ENCODE data around the gene CCAR1. TPM values are rescaled to one million over a fixed set of nuclear protein-coding genes. Genes with fewer than 3 reads are reported as not detected.
"Not testable (repeated sequence)": the region's sequence is repeated elsewhere in the genome, so short reads cannot be mapped to it uniquely, and the experiment has no call there.

CCAR1 gene
- total RNA-seq, 2 donors from 2014 or later = 89.5 to 108 TPM

GRCh38 chr10:68759223-68759863, 38.3 kb downstream of the CCAR1 start:
- no peak overlapping the region for H3K27ac ChIP-seq (ENCODE audit: low read depth, low read length)
- H3K4me3 Mint-ChIP-seq = no peak overlapping the region
- no peak overlapping the region for H3K9ac ChIP-seq (ENCODE audit: extremely low read depth, low read length, poor library complexity, severe bottlenecking)
- no peaks in the 10 kb centered on the region for H3K27me3 Mint-ChIP-seq (ENCODE audit: insufficient read depth)
- H3K4me3 ChIP-seq (ENCODE audit: low read length) = no peak overlapping the region
- DNase-seq = no peak
- no peaks in the 10 kb centered on the region for H3K9me3 ChIP-seq (ENCODE audit: control insufficient read depth, low read length)
- no peak overlapping the region for H3K27ac Mint-ChIP-seq
- 90 to 97% methylated on average over 4 to 5 of the region's 6 CpGs for WGBS, 2 experiments (ENCODE audit: insufficient coverage in 1 of 2, insufficient read length in 1 of 2)
- peaks cover 82% of the 10 kb centered on the region for H3K36me3 ChIP-seq (ENCODE audit: control insufficient read depth, insufficient read depth, low read length)
- H3K36me3 Mint-ChIP-seq (ENCODE audit: low read depth) = peaks cover 72% of the 10 kb centered on the region
- H3K9me3 Mint-ChIP-seq = no peaks in the 10 kb centered on the region
- no peaks in the 10 kb centered on the region for H3K4me1 ChIP-seq (ENCODE audit: control insufficient read depth, insufficient read depth, low read length)
- no peak for TF ChIP-seq CTCF (conservative IDR thresholded peaks at IDR 0.05)
- no peaks in the 10 kb centered on the region for H3K27me3 ChIP-seq (ENCODE audit: control insufficient read depth, insufficient read depth, low read length, poor library complexity, severe bottlenecking)
- no peaks in the 10 kb centered on the region for H3K4me1 Mint-ChIP-seq

- no peaks in the 10 kb centered on the region for H3K27me3 ChIP-seq (ENCODE audit: control insufficient read depth, insufficient read depth, low read length, poor library complexity, severe bottlenecking)
- no peak overlapping the region for H3K9ac ChIP-seq (ENCODE audit: extremely low read depth, low read length, poor library complexity, severe bottlenecking)
- TF ChIP-seq CTCF (conservative IDR thresholded peaks at IDR 0.05) = no peak
- H3K4me3 ChIP-seq (ENCODE audit: low read length) = no peak overlapping the region
- Mint-ChIP-seq H3K27ac (peak overlapping the region; percentile 39), H3K36me3 (ENCODE audit: low read depth) (peaks cover 71% of the 10 kb centered on the region), H3K27me3 (ENCODE audit: insufficient read depth) (no peaks in the 10 kb centered on the region), H3K9me3 (no peaks in the 10 kb centered on the region), H3K4me3 (no peak overlapping the region), H3K4me1 (no peaks in the 10 kb centered on the region)
- no peak overlapping the region for H3K27ac ChIP-seq (ENCODE audit: low read depth, low read length)
- H3K36me3 ChIP-seq (ENCODE audit: control insufficient read depth, insufficient read depth, low read length) = peaks cover 82% of the 10 kb centered on the region
- no peak for DNase-seq
- H3K9me3 ChIP-seq (ENCODE audit: control insufficient read depth, low read length) = no peaks in the 10 kb centered on the region
- WGBS, 2 experiments (ENCODE audit: insufficient coverage in 1 of 2, insufficient read length in 1 of 2) = 96 to 98% methylated on average over 4 to 5 of the region's 5 CpGs
- no peaks in the 10 kb centered on the region for H3K4me1 ChIP-seq (ENCODE audit: control insufficient read depth, insufficient read depth, low read length)
Measured at GRCh38 chr10:68759967-68760366, 38.9 kb downstream of the CCAR1 start.

GRCh38 chr10:68767407-68767806, 46.4 kb downstream of the CCAR1 start:
- H3K9ac ChIP-seq (ENCODE audit: extremely low read depth, low read length, poor library complexity, severe bottlenecking); H3K4me1 Mint-ChIP-seq; H3K27me3 Mint-ChIP-seq (ENCODE audit: insufficient read depth); H3K27ac ChIP-seq (ENCODE audit: low read depth, low read length); H3K27me3 ChIP-seq (ENCODE audit: control insufficient read depth, insufficient read depth, low read length, poor library complexity, severe bottlenecking); H3K4me1 ChIP-seq (ENCODE audit: control insufficient read depth, insufficient read depth, low read length); H3K4me3 ChIP-seq (ENCODE audit: low read length); H3K27ac Mint-ChIP-seq; DNase-seq; H3K9me3 Mint-ChIP-seq; H3K9me3 ChIP-seq (ENCODE audit: control insufficient read depth, low read length); H3K4me3 Mint-ChIP-seq: not testable (repeated sequence)
- 90 to 96% methylated on average over 7 of the region's 7 CpGs for WGBS, 2 experiments (ENCODE audit: insufficient coverage in 1 of 2, insufficient read length in 1 of 2)
- H3K36me3 Mint-ChIP-seq (ENCODE audit: low read depth) = peaks cover 61% of the 10 kb centered on the region
- peaks cover 81% of the 10 kb centered on the region for H3K36me3 ChIP-seq (ENCODE audit: control insufficient read depth, insufficient read depth, low read length)

Data from endodermal cell (in vitro differentiated cells).